Measurements from ENCODE around the gene MPL. TPM values are rescaled to one million over a fixed set of nuclear protein-coding genes. Genes with fewer than 3 reads are reported as not detected.

The MPL gene
- total RNA-seq, 1 experiment from 2014 or later = 0.52 TPM

DNA sequence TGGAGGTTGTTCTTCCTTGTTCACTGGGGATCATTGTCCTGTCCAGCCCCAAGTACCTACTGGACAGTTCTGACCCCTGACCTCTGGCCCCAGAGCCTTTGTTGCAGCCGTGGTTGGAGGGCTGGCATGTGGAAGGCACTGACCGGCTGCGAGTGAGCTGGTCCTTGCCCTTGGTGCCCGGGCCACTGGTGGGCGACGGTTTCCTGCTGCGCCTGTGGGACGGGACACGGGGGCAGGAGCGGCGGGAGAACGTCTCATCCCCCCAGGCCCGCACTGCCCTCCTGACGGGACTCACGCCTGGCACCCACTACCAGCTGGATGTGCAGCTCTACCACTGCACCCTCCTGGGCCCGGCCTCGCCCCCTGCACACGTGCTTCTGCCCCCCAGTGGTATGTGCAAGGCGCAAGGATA lies 25.4 kb upstream of the MPL start:
- no peak overlapping the region for H3K27ac Mint-ChIP-seq (ENCODE audit: unreplicated experiment)
- peaks cover 5% of the 10 kb centered on the region for H3K36me3 Mint-ChIP-seq (ENCODE audit: insufficient read depth, unreplicated experiment)
- no peak for DNase-seq
- TF ChIP-seq, protein P1, sequence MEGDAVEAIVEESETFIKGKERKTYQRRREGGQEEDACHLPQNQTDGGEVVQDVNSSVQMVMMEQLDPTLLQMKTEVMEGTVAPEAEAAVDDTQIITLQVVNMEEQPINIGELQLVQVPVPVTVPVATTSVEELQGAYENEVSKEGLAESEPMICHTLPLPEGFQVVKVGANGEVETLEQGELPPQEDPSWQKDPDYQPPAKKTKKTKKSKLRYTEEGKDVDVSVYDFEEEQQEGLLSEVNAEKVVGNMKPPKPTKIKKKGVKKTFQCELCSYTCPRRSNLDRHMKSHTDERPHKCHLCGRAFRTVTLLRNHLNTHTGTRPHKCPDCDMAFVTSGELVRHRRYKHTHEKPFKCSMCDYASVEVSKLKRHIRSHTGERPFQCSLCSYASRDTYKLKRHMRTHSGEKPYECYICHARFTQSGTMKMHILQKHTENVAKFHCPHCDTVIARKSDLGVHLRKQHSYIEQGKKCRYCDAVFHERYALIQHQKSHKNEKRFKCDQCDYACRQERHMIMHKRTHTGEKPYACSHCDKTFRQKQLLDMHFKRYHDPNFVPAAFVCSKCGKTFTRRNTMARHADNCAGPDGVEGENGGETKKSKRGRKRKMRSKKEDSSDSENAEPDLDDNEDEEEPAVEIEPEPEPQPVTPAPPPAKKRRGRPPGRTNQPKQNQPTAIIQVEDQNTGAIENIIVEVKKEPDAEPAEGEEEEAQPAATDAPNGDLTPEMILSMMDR (IDR thresholded peaks at IDR 0.05; ENCODE audit: unreplicated experiment) = no peak
- no peak overlapping the region for H3K4me3 Mint-ChIP-seq (ENCODE audit: low read depth, unreplicated experiment)
- CTCF ChIA-PET = interaction anchor here (0.7 kb wide), 1 partner anchor 363 kb away, joined by 3 read pairs; no protein-coding TSS in a partner anchor
- no TSS peak for BruUV-seq (replicated peaks)
- H3K4me1 Mint-ChIP-seq (ENCODE audit: low read depth, unreplicated experiment) = no peaks in the 10 kb centered on the region
- H3K27me3 Mint-ChIP-seq (ENCODE audit: unreplicated experiment) = peaks cover 37% of the 10 kb centered on the region
- H3K9me3 Mint-ChIP-seq (ENCODE audit: low read depth, unreplicated experiment) = no peaks in the 10 kb centered on the region
- intact Hi-C loops (cut with micrococcal nuclease; ENCODE audit: unreplicated experiment) = no loop called here

DNA sequence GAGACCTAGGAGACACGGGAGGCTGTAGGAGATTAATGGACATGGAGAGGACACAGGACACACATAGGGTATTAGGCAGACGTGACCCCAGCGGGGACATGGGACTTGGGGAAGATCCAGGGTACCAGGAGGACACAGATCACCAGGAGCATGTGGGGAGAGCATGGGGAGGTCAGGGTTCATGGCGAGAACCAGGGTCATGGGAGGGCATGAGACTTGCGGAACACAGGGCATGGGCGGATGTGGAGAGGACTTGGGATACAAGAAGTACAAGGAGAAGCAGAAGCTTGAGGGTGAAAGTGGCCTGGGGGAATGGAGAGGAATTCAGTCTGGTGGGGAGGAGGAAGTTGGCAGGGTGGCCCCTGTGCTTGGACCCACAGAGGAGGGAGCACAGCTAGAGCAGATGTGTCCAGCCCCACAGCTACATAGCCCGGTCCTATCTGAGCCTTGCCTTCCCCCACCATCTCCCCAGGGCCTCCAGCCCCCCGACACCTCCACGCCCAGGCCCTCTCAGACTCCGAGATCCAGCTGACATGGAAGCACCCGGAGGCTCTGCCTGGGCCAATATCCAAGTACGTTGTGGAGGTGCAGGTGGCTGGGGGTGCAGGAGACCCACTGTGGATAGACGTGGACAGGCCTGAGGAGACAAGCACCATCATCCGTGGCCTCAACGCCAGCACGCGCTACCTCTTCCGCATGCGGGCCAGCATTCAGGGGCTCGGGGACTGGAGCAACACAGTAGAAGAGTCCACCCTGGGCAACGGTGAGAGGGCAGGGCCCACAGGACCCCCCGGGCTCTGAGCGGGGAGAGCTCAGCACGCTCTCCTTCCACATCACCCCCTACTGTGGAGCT lies 24.7 kb upstream of the MPL start:
- H3K4me1 Mint-ChIP-seq (ENCODE audit: low read depth, unreplicated experiment) = no peaks in the 10 kb centered on the region
- H3K27ac Mint-ChIP-seq (ENCODE audit: unreplicated experiment) = no peak overlapping the region
- H3K4me3 Mint-ChIP-seq (ENCODE audit: low read depth, unreplicated experiment) = no peak overlapping the region
- intact Hi-C loops (cut with micrococcal nuclease; ENCODE audit: unreplicated experiment) = no loop called here
- no peak for DNase-seq
- H3K27me3 Mint-ChIP-seq (ENCODE audit: unreplicated experiment) = peaks cover 38% of the 10 kb centered on the region
- H3K9me3 Mint-ChIP-seq (ENCODE audit: low read depth, unreplicated experiment) = no peaks in the 10 kb centered on the region
- TF ChIP-seq, protein P1 (IDR thresholded peaks at IDR 0.05; ENCODE audit: unreplicated experiment) = no peak
- CTCF ChIA-PET = no interaction called here
- BruUV-seq (replicated peaks) = no TSS peak
- peaks cover 5% of the 10 kb centered on the region for H3K36me3 Mint-ChIP-seq (ENCODE audit: insufficient read depth, unreplicated experiment)

GRCh38 chr1:43313771-43314170 lies 23.8 kb upstream of the MPL start:
- DNase-seq = no peak
- intact Hi-C loops (cut with micrococcal nuclease; ENCODE audit: unreplicated experiment) = no loop called here
- Mint-ChIP-seq H3K4me3 (ENCODE audit: low read depth, unreplicated experiment) (no peak overlapping the region), H3K27ac (ENCODE audit: unreplicated experiment) (no peak overlapping the region), H3K4me1 (ENCODE audit: low read depth, unreplicated experiment) (no peaks in the 10 kb centered on the region), H3K27me3 (ENCODE audit: unreplicated experiment) (peaks cover 34% of the 10 kb centered on the region), H3K9me3 (ENCODE audit: low read depth, unreplicated experiment) (no peaks in the 10 kb centered on the region), H3K36me3 (ENCODE audit: insufficient read depth, unreplicated experiment) (peaks cover 5% of the 10 kb centered on the region)
- no TSS peak for BruUV-seq (replicated peaks)
- CTCF ChIA-PET = no interaction called here
- TF ChIP-seq, protein P1 (IDR thresholded peaks at IDR 0.05; ENCODE audit: unreplicated experiment) = no peak

GRCh38 chr1:43314233-43314632 lies 23.4 kb upstream of the MPL start:
- H3K4me1 Mint-ChIP-seq (ENCODE audit: low read depth, unreplicated experiment) = no peaks in the 10 kb centered on the region
- no peak overlapping the region for H3K4me3 Mint-ChIP-seq (ENCODE audit: low read depth, unreplicated experiment)
- peaks cover 34% of the 10 kb centered on the region for H3K27me3 Mint-ChIP-seq (ENCODE audit: unreplicated experiment)
- CTCF ChIA-PET = no interaction called here
- BruUV-seq (replicated peaks) = no TSS peak
- H3K36me3 Mint-ChIP-seq (ENCODE audit: insufficient read depth, unreplicated experiment) = peaks cover 5% of the 10 kb centered on the region
- no peak for DNase-seq
- H3K27ac Mint-ChIP-seq (ENCODE audit: unreplicated experiment) = no peak overlapping the region
- TF ChIP-seq, protein P1 (IDR thresholded peaks at IDR 0.05; ENCODE audit: unreplicated experiment) = no peak
- H3K9me3 Mint-ChIP-seq (ENCODE audit: low read depth, unreplicated experiment) = no peaks in the 10 kb centered on the region
- intact Hi-C loops (cut with micrococcal nuclease; ENCODE audit: unreplicated experiment) = no loop called here

All from Calu3 (cell line).